K562 (cell line): ENCODE measurements around the gene SPAG16. TPM values are rescaled to one million over a fixed set of nuclear protein-coding genes. Genes with fewer than 3 reads are reported as not detected.

Experiments
- ATAC-seq: fragments of 200-7000 bp; cut with Tn5 transposase; 3 replicates; pipeline ENCODE4 v1.9.1; 2020; ENCODE audit warnings: moderate library complexity
- BruUV-seq: library from RNA; stranded (reverse); fragments of 400-500 nt; replicated peaks from 2 replicates; lab custom pipeline; 2021; lab: Mats Ljungman, UMichigan
- CTCF ChIA-PET: fragments of 300-600 bp; formaldehyde crosslinking; extraction: SDS; loops from one replicate; lab custom pipeline; 2021; ENCODE audit warnings: low intra/inter-chr PET ratio; lab: Yijun Ruan, JAX
- POLR2A ChIA-PET: fragments of 300-600, 350-650 bp; sonication (Branson Sonifier 250); formaldehyde crosslinking; extraction: SDS; loops from one replicate; lab custom pipeline; 2021; ENCODE audit warnings: antibody characterized with exemption, inconsistent platforms; lab: Yijun Ruan, JAX
- DNase-seq, 4 experiments: peaks; one replicate each; pipeline versions ENCODE4 v3.0.0 to v3.0.0-alpha.2; 2011 to 2018; ENCODE audit warnings: low spot score in 3 of 4, mixed read lengths in 3 of 4; ENCODE audit errors: extremely low read depth in 1 of 4
- FAIRE-seq: peaks from 2 replicates; lab custom pipeline; 2011; peaks lifted over from hg19 to GRCh38; lab: Jason Lieb, UNC
- H2AFZ ChIP-seq: 2 replicates; pipeline ENCODE4 v1.6.0; 2011; ENCODE audit warnings: low read depth, low read length, control low read depth, inconsistent platforms
- H3K27ac ChIP-seq: fragments of 200-600 bp; 3 replicates; pipeline ENCODE4 v1.8.0; 2011; ENCODE audit warnings: low read depth, mild to moderate bottlenecking, control low read depth, inconsistent platforms, low read length, moderate library complexity, mixed read lengths; ENCODE audit errors: extremely low read depth
- H3K27me3 ChIP-seq, 2 experiments: fragments of 300-600 bp in 1 of 2; 2 replicates in 1 of 2; 3 replicates in 1 of 2; pipeline versions ENCODE4 v1.6.0 to v1.8.0; 2011; ENCODE audit warnings: inconsistent platforms in 2 of 2, low read length in 2 of 2, mild to moderate bottlenecking in 1 of 2, mixed read lengths in 1 of 2, moderate library complexity in 1 of 2; ENCODE audit not compliant: control insufficient read depth in 2 of 2, insufficient read depth in 2 of 2
- H3K36me3 ChIP-seq: fragments of 300-600 bp; 3 replicates; pipeline ENCODE4 v1.8.0; 2011; ENCODE audit warnings: mild to moderate bottlenecking, low read length, inconsistent platforms; ENCODE audit not compliant: control insufficient read depth, insufficient read depth
- H3K4me1 ChIP-seq, 2 experiments: fragments of 200-600 bp in 1 of 2; replicated peaks in 1 of 2; 2 replicates in 1 of 2; 3 replicates in 1 of 2; pipeline versions ENCODE4 v1.5.1 to v1.8.0; 2011; ENCODE audit warnings: inconsistent platforms in 2 of 2, low read length in 2 of 2, mild to moderate bottlenecking in 1 of 2, mixed read lengths in 1 of 2, moderate library complexity in 1 of 2; ENCODE audit not compliant: control insufficient read depth in 2 of 2, insufficient read depth in 2 of 2
- H3K4me2 ChIP-seq: 2 replicates; pipeline ENCODE4 v1.6.1; 2011; ENCODE audit warnings: low read length, control low read depth, inconsistent platforms, mixed read lengths; ENCODE audit not compliant: insufficient read depth
- H3K4me3 ChIP-seq: fragments of 200-600 bp; sonication (generic), shearing (Covaris generic); 2 replicates; pipeline ENCODE4 v1.5.1; 2016; ENCODE audit warnings: control low read depth, inconsistent platforms
- H3K79me2 ChIP-seq: fragments of 200-600 bp; 3 replicates; pipeline ENCODE4 v1.8.0; 2011; ENCODE audit warnings: low read length, inconsistent platforms; ENCODE audit not compliant: control insufficient read depth, insufficient read depth
- H3K9ac ChIP-seq, 2 experiments: 2 replicates each; pipeline versions ENCODE4 v1.6.0 to v1.6.1; 2011; ENCODE audit warnings: low read depth in 2 of 2, low read length in 2 of 2, control low read depth in 1 of 2, inconsistent platforms in 1 of 2, mild to moderate bottlenecking in 1 of 2, mixed read lengths in 1 of 2; ENCODE audit not compliant: insufficient read depth in 1 of 2
- H3K9me1 ChIP-seq: one replicate; pipeline ENCODE4 v1.6.0; 2011; ENCODE audit warnings: inconsistent platforms, mild to moderate bottlenecking, low read length, moderate library complexity; ENCODE audit not compliant: control insufficient read depth, insufficient read depth
- H3K9me3 ChIP-seq: replicated peaks from 2 replicates; pipeline ENCODE4 v1.5.1; 2011; ENCODE audit warnings: low read depth, low read length, inconsistent platforms; ENCODE audit not compliant: control insufficient read depth, insufficient read depth
- H4K20me1 ChIP-seq: replicated peaks from 2 replicates; pipeline ENCODE4 v1.6.1; 2011; ENCODE audit warnings: low read length, inconsistent platforms, mixed read lengths; ENCODE audit not compliant: control insufficient read depth, insufficient read depth
- MEF2D ChIP-seq: conservative IDR thresholded peaks from 2 replicates; pipeline ENCODE4 v1.6.1; 2016; ENCODE audit warnings: low read depth, missing genetic modification characterization, missing compliant biosample characterization
- SPI1 ChIP-seq: IDR thresholded peaks from 2 replicates; pipeline ENCODE4 v1.6.1; 2011; ENCODE audit warnings: low read depth, low read length, control low read depth, borderline replicate concordance
- ZNF3 ChIP-seq: fragments of 250-450 bp; sonication (Bioruptor Pico); IDR thresholded peaks from 2 replicates; pipeline ENCODE4 v1.5.0; 2021; ENCODE audit warnings: mild to moderate bottlenecking, moderate library complexity
- WGBS: fragments of 100-300 bp; shearing (Covaris generic); methylation state at CpG from one replicate; pipeline ENCODE4 v1.1.6; 2016; ENCODE audit warnings: low coverage, mixed read lengths; ENCODE audit not compliant: insufficient coverage; ENCODE audit errors: missing lambda C conversion rate; 5-methylcytosine and 5-hydroxymethylcytosine counted together
- in situ Hi-C: fragments of 300-500 bp; cut with MboI; formaldehyde crosslinking; loops from 4 replicates; pipeline ENCODE4 v1.15.0; 2018; ENCODE audit warnings: inconsistent platforms, mixed read lengths
- intact Hi-C: fragments of 100-400 bp; cut with micrococcal nuclease; formaldehyde crosslinking; loops from 2 replicates; pipeline ENCODE4 v1.14.2; 2022
- polyA plus RNA-seq, 8 experiments: library from polyadenylated mRNA; depleted of rRNA in 4 of 8; stranded (reverse) in 5 of 8; unstranded in 3 of 8; fragments of >200 nt; fragmentation: Nextera tagmentation in 2 of 8; fragmentation: Illumina TruSeq in 1 of 8; extraction: Ambion mirVana in 2 of 8; extraction: Trizol in 1 of 8; gene quantifications; 2 replicates each; pipeline versions ENCODE4 v1.2.1 to v1.2.3, GENCODE V29; 2011 to 2014; ENCODE audit warnings: inconsistent platforms in 1 of 8, missing spikeins in 1 of 8
- total RNA-seq, 7 experiments: library from RNA; depleted of rRNA in 6 of 7; stranded (reverse); fragments of >200 nt in 6 of 7; fragmentation: Illumina TruSeq in 2 of 7; extraction: Trizol in 2 of 7; gene quantifications; 2 replicates each; pipeline versions ENCODE4 v1.2.1 to v1.2.3, GENCODE V29; 2011 to 2021; ENCODE audit warnings: low replicate concordance in 1 of 7
- TF ChIP-seq, protein P1 (sequence below): fragments of 250-450 bp; sonication (Bioruptor Pico); IDR thresholded peaks from 2 replicates; pipeline ENCODE4 v1.5.0; 2021; ENCODE audit warnings: mild to moderate bottlenecking, moderate library complexity
- TF ChIP-seq, protein P2 (sequence below), 3 experiments: fragments of 200-800 bp in 1 of 3; sonication (Bioruptor generic) in 1 of 3; sonication (generic) in 1 of 3; formaldehyde crosslinking in 1 of 3; IDR thresholded peaks; 2 replicates each; pipeline versions ENCODE4 v1.6.1 to v1.8.0; 2016 to 2022; ENCODE audit warnings: mild to moderate bottlenecking in 2 of 3, missing compliant biosample characterization in 2 of 3, missing genetic modification characterization in 2 of 3, missing genetic modification reagents in 1 of 3

SPAG16 gene
- total and polyA plus RNA-seq, 9 of the 15 experiments (the other 6 are each of a cell fraction or from before 2014, with no cell fraction given): 0.98 to 5.9 (median 3.5) TPM

DNA sequence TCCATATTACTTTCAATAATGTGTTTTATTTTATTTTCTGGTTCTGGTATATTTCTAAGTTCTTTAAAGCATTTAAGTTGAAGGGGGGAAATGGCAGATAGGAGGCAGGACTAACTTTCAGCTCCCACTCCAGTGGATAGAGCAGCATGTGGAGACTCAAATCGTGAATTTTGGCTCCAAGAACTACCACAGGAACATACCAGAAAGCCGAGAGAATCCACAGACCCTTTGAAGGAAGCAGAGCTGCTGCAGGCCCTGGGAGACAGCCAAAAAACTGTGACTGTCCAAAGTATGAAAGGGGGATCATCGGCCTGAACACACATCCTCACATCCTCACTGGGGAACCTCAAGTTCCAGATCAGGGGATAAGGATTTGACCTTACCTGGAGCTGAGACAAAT is 919.0 kb downstream of the SPAG16 start:
- Histone ChIP-seq H3K4me1 (no peaks in the 10 kb centered on the region), H3K27me3 (no peaks in the 10 kb centered on the region), H3K79me2 (no peaks in the 10 kb centered on the region), H3K27ac (no peak overlapping the region), H3K9me1 (no peaks in the 10 kb centered on the region), H3K4me2 (no peak overlapping the region), H3K9me3 (no peaks in the 10 kb centered on the region), H2AFZ (no peak overlapping the region), H3K9ac (no peak overlapping the region), H3K4me3 (no peak overlapping the region), H3K36me3 (no peaks in the 10 kb centered on the region), H4K20me1 (no peaks in the 10 kb centered on the region)
- no TSS peak for BruUV-seq
- in situ Hi-C loops (no loop called here), intact Hi-C loops (no loop called here)
- TF ChIP-seq, protein P1, sequence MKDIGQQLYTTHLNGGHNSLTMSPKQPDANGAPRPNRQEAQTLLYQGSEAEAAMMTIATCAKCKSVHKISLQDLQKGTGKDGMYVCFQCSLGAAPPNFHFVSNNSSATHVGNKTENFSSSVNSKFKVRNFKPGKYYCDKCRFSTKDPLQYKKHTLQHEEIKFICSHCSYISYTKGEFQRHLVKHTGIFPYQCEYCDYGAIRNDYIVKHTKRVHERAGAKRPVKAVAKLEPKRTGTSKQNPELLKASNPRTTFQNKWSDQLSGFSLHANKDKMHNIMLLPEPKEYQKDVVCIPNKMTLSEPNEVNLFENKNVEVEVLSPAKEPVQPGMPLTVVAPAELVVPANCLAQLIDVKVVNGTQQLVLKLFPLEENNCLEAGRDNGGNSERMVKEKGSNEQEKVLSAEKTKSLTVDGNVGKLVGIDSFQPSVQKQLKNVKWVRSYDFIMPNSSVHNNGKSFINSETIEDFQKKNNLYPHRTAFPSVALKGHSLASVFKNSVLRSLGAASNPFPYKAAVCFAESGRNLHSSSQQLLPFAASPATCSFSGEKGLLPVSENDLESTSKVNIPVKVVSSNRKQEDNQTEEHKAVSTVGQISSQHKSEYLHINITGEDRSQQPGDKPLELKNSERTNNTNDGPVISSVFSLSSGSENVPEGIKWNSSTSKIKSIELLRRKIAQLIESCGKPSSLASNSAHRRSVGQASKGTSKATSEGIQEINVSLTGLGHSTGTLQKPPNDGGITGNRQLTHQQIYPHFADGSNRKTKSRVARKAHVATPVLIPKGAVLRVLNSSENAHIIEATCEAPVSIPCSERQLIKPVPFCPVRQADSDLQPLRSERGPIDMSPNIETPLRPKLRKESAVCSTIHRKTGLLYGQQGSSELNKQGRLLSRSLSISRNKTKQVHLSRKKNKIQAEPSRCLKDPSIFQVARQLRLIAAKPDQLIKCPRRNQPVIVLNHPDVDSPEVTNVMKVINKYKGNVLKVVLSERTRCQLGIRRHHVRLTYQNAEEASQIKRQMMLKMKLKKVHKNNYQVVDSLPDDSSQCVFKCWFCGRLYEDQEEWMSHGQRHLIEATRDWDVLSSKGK (CRISPR knock-in tag): no peak
- no peak for TF ChIP-seq ZNF3
- TF ChIP-seq MEF2D (tag): no peak
- no peak for TF ChIP-seq SPI1
- TF ChIP-seq, protein P2, sequence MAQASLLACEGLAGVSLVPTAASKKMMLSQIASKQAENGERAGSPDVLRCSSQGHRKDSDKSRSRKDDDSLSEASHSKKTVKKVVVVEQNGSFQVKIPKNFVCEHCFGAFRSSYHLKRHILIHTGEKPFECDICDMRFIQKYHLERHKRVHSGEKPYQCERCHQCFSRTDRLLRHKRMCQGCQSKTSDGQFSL (CRISPR knock-in tag; IDR thresholded peaks at IDR 0.05): no peak
- TF ChIP-seq, protein P2 (tag; IDR thresholded peaks at IDR 0.05): no peak
- ChIA-PET CTCF (no interaction called here), POLR2A (no interaction called here)
- DNase-seq (no peak), ATAC-seq (no peak), FAIRE-seq (no peak)
- WGBS: 0% methylated on average over 2 of the region's 3 CpGs
